K562 (cell line): Measurements from ENCODE around the gene ALDH1A2. TPM values are rescaled to one million over a fixed set of nuclear protein-coding genes. Genes with fewer than 3 reads are reported as not detected.

Source experiments
- BCOR ChIP-seq: fragments of 450-650 bp; IDR thresholded peaks from 2 replicates; pipeline ENCODE4 v1.6.1; 2016
- CREB5 ChIP-seq: fragments of 250-450 bp; sonication (Bioruptor Pico); IDR thresholded peaks from 2 replicates; pipeline ENCODE4 v1.5.0; 2020; ENCODE audit warnings: mild to moderate bottlenecking
- CTBP1 ChIP-seq: fragments of 450-650 bp; IDR thresholded peaks from 2 replicates; pipeline ENCODE4 v1.6.1; 2016; ENCODE audit warnings: borderline replicate concordance
- KAT7 ChIP-seq: sonication (generic); formaldehyde crosslinking; IDR thresholded peaks from 2 replicates; pipeline ENCODE4 v1.8.0; 2022; ENCODE audit warnings: missing genetic modification reagents, mild to moderate bottlenecking, borderline replicate concordance
- MEF2D ChIP-seq: conservative IDR thresholded peaks from 2 replicates; pipeline ENCODE4 v1.6.1; 2016; ENCODE audit warnings: low read depth, missing genetic modification characterization, missing compliant biosample characterization
- MIER1 ChIP-seq: fragments of 450-650 bp; IDR thresholded peaks from 2 replicates; pipeline ENCODE4 v1.6.1; 2016; ENCODE audit warnings: antibody characterized with exemption, mild to moderate bottlenecking, low read depth
- PHTF2 ChIP-seq: fragments of 250-450 bp; sonication (Bioruptor Pico); IDR thresholded peaks from 2 replicates; pipeline ENCODE4 v1.5.0; 2021; ENCODE audit warnings: mild to moderate bottlenecking
- RERE ChIP-seq: sonication (generic); formaldehyde crosslinking; IDR thresholded peaks from 2 replicates; pipeline ENCODE4 v1.8.0; 2023; ENCODE audit warnings: missing genetic modification reagents, mild to moderate bottlenecking, borderline replicate concordance
- TAF7 ChIP-seq: fragments of 450-650 bp; IDR thresholded peaks from 2 replicates; pipeline ENCODE4 v1.6.1; 2016; ENCODE audit warnings: missing genetic modification characterization, missing compliant biosample characterization
- UBTF ChIP-seq, 2 experiments: IDR thresholded peaks; 2 replicates each; pipeline ENCODE4 v1.6.1; 2012; ENCODE audit warnings: improper control_type of control experiment in 2 of 2, low read depth in 2 of 2, low read length in 2 of 2, borderline replicate concordance in 1 of 2
- polyA plus RNA-seq, 8 experiments: library from polyadenylated mRNA; depleted of rRNA in 4 of 8; stranded (reverse) in 5 of 8; unstranded in 3 of 8; fragments of >200 nt; fragmentation: Nextera tagmentation in 2 of 8; fragmentation: Illumina TruSeq in 1 of 8; extraction: Ambion mirVana in 2 of 8; extraction: Trizol in 1 of 8; gene quantifications; 2 replicates each; pipeline versions ENCODE4 v1.2.1 to v1.2.3, GENCODE V29; 2011 to 2014; ENCODE audit warnings: inconsistent platforms in 1 of 8, missing spikeins in 1 of 8
- total RNA-seq, 7 experiments: library from RNA; depleted of rRNA in 6 of 7; stranded (reverse); fragments of >200 nt in 6 of 7; fragmentation: Illumina TruSeq in 2 of 7; extraction: Trizol in 2 of 7; gene quantifications; 2 replicates each; pipeline versions ENCODE4 v1.2.1 to v1.2.3, GENCODE V29; 2011 to 2021; ENCODE audit warnings: low replicate concordance in 1 of 7

ALDH1A2 gene
- total and polyA plus RNA-seq, 9 of the 15 experiments (the other 6 are each of a cell fraction or from before 2014, with no cell fraction given): 115 to 393 (median 333) TPM

- no peak for TF ChIP-seq UBTF (IDR thresholded peaks at IDR 0.05; ENCODE audit: borderline replicate concordance in 1 of 2, low read depth in 2 of 2, low read length in 2 of 2)
- TF ChIP-seq CTBP1: peak; percentile 49
- no peak for TF ChIP-seq MEF2D (tag)
- TF ChIP-seq KAT7 (CRISPR knock-in tag): no peak
- no peak for TF ChIP-seq CREB5 (CRISPR knock-in tag)
- no peak for TF ChIP-seq PHTF2 (CRISPR knock-in tag)
- TF ChIP-seq BCOR: 0 out of 2 replicates have a peak, but pooled peaks have one; percentile 8
- no peak for TF ChIP-seq MIER1
- TF ChIP-seq RERE (CRISPR knock-in tag): no peak
- TF ChIP-seq TAF7 (tag): no peak
Observed at GRCh38 chr15:58114812-58115211, 49.3 kb upstream of the ALDH1A2 start (continued).
